Posterior cingulate gyrus (tissue), 11 donors: ENCODE results near the gene STIM2.

Experiments
- DNase-seq, 10 donors: peaks; one replicate each; pipeline versions ENCODE4 v3.0.0 to v3.0.0-alpha.2; 2020 to 2021; ENCODE audit warnings: mixed read lengths in 3 of 10
- intact Hi-C: fragments of 100-400 bp; cut with DNase I; formaldehyde crosslinking; loops from one replicate; pipeline ENCODE4 v1.15.1; 2023

STIM2 gene

DNA sequence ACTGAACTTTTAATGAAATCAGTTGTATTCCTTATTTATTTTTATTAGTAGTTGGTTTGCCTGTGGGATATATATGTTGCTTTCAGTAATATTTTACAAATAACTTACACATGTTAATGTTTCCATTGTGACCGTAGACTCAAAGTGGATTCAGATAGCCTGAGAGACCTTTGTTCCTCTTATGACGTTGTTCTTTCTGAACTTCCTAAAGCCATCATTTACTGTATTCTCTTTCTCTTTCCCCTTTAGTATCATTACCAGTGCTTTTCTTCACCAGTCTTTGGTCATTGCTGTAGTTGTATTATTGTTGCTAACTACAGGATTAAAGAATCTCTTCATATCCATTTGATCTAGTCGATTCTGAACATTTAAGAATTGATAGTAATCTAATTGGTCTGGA is 4.3 kb downstream of the STIM2 start:
- intact Hi-C loops: loop anchor here (5.0 kb wide), 1 partner anchor 283 kb away; the partner anchor contains the start of gene TBC1D19
- no peak for DNase-seq

DNA sequence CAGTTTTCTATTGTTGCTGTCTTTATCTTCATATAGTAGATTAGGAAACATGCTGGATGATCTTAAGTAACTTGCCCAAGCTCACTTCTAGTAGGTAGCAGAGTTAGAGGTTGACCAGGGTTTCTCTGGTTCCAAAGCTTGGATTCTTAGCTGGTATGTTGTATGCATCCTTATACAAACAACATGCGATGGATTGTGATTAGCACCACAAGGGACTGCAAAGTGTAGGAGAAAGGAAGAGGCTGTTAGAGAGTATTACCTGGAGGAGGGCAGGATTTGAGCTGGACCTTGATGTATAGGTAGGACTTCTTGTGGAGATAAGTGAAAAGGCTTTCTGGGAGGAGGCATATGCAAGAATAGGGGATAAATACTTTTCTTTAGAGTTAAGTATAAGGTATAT is 5.6 kb downstream of the STIM2 start:
- intact Hi-C loops: no loop called here
- DNase-seq: no peak

DNA sequence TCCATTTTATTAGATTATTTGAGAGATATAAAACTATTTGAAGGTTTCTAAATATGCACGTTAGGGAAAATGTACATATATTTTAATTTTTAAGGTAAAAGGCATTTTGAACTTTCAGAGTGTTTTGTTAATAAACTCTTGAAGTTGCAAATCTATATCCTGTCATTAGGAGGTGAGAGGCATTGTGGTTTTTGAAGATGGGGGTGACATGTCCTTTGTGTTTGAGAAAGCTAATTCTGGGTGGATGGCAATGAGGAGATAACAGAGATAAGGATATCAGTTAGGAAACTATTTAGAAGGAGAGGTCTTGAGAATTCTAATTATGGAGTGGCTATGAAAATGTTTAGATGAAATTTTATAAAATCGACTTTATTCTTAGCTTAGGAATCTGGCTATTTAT is 6.1 kb downstream of the STIM2 start:
- no peak for DNase-seq
- intact Hi-C loops: no loop called here

DNA sequence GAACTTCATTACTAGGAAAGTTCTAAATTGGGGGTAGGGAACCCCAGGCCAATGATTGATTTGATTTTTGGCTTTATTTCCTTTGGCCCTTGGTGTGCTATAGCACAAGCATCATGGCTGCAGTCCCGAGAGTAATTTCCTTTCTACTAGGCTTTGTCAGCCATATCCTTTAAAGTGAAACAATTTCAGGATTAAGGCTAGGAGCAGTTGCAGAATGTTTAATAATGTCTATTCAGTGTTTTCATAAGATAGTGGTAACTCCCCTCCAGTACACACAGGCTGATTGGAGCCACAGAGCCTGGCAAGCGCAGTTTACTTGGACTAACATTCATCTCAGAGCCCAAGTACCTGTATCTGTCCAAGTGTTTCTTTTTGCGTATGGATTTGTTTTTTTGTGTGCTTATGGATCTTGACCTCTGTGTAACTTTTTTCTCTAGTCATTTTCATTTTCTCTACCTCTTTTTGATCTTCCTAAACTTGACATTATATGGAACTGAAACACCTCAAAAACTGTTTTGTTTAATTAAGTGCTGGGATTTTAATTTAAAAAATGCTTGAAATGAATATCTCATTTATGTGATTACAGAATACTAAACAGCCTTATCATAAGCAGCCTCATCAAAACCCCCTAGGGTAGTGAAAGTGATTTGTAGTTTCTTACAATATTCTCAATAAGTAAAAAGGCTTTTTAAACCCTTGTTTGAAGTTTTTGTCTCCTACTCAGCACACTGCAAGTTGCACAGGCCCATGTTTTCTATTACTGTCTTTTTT is 7.5 kb downstream of the STIM2 start:
- intact Hi-C loops: no loop called here
- DNase-seq: no peak

DNA sequence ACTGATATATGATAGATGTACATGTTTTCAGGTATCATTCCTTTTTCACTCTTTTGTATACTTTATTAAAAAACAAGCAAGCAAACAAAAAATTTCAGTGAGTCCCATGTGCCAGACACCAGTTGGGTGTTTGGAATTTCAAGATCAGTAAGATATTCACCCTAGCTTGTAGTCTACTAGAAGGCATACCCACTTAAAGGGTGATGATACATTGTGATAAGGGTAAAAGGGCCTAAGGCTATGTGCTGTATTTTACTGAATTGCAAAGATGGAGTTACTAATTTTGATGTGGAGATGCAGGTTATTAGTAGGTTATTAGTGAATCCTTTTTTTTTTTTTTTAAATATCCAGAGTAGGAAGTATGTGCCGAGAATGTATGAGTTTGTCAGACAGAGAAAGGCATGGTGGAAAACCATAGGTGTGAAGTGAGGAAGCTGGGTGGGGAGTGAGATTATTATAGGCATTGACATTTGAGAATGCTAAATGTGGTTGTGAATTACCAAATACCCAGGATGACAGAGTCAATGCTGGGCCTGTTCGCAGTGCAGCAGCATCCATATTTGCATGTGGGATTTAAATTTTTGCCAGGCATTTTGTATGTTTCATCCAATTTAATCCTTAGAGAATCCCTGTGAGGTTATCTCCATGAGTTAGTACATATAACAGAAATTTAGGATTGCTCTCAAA is 10.1 kb downstream of the STIM2 start:
- intact Hi-C loops: no loop called here
- no peak for DNase-seq

DNA sequence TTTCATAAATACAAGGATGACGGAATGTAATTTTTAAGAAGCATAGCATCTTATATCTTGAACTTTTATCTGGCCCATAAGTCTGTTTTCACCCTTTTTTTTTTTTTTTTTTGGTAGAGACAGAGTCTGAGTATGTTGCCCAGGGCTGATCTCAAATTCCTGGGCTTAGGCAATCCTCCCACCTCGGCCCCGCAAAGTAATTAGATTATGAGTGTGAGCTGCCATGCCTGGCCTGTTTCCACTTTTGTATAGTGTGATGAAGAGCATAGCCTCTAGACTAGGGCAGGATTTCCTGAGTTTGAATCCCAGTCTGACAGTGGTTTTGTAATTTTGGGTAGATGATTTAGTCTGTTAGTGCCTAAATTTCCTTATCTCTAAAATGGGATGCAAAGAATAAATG is 11.0 kb downstream of the STIM2 start:
- intact Hi-C loops: no loop called here
- DNase-seq: no peak

DNA sequence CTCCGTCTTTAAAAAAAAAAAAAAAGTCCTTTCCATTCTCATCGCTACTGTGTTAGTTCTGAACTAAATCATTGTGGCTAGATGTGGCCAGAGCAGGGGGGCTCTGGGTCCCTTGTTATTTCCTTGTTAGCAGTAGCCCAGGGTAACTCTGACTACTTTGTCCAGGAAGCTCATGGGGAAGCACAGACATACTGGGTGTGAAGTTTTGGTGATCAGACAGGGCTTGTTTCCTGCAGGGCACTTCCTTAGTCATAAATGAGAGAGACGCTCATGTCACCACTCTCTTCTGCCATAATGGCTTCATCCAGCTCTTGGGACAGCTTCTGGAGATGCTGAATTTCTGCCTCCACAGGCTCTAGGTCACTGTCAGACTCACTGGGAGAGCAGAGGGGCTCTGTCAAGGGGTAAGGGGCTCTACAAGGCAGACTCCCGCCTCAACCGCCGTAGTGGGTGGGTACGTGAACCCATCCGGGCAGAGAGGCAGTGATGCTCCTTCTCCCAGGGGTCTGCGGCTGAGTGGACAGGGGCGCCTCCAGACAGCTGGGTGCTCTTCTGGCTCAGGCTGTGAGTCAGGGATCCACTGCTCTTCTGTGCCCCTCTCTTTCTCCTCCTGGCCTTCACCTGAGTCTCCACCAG is 12.9 kb downstream of the STIM2 start:
- DNase-seq: no peak
- intact Hi-C loops: no loop called here

DNA sequence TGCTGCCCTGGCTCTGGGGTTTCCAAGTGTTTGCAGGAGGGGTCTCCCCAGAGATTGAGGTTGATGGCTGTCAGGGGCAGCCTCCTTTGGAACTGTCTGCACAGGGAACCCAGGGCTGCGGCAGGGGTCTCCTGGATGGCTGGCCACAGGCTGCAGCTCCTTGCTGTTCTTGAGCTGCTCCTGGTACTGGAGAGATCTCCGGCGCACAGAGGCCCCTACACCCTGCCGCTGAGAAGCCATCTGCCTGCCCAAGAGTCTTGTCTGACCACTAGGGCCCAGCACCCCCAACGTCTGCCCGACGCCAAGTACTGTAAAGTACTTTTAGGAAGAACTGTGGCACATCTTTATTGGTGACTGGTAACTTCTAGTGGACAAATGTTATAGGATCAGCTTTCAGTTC is 13.5 kb downstream of the STIM2 start:
- no peak for DNase-seq
- intact Hi-C loops: no loop called here

DNA sequence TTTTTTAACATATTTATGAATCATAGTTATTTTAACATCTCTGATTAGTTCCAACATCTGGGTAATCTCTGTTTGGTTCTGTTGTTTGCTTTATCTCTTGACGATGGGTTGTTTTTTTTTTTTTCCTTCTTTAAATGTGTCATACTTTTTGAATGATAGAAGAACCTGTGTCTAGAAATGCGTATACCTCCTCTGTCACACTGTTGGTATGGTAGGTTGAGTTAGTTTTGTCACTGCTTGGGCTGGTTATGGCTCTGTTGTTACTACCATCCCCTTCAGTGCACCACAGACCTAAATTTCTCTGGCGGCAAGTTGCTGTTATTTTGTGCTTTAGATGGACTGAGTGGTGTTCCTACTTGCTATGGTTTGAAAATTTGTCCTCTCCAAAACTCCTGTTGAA is 16.8 kb downstream of the STIM2 start:
- intact Hi-C loops: no loop called here
- no peak for DNase-seq

DNA sequence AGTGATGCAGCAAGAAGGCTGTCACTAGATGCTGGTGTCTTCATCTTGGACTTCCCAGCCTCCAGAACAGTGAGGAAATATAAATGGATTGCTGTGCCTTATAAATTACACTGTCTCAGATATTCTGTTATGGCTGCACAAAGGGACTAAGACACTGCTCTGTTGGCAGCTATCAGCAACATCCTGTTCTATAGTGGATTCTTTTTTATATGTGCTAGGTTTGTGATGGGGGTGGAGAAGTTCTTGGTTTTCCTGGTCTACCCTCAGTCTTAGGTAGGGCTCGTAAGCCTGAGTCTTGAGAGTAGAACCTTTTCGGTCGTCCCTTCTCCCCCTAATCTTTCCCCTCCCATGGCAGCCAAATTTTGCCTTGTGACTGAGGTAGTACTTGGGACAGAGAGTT is 17.3 kb downstream of the STIM2 start:
- DNase-seq: no peak
- intact Hi-C loops: no loop called here

DNA sequence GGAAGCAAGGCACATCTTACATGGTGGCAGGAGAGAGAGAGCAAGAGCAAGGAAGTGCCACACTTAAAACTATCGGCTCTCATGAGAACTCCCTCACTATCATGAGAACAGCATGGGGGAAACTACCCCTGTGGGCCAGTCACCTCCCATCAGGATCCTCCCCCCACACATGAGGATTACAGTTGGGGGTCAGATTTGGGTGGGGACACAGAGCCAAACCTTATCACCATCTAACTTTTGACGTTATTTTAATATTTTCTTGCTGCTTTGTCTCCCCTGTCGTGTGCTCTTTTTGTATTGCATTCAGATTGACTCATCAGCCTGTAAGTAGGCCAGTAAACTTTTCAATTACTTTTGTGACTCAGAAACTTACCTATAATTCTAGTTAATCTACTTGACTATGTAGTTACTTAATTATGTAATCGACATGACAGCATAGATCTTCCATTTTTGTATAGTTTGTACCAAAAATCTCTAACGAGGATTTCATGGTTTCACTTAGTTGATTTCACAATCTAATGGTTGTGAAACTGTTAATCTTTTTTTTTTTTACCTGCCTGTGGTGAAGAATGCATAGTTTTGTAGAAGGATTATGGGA is 18.3 kb downstream of the STIM2 start:
- DNase-seq: no peak
- intact Hi-C loops: no loop called here

DNA sequence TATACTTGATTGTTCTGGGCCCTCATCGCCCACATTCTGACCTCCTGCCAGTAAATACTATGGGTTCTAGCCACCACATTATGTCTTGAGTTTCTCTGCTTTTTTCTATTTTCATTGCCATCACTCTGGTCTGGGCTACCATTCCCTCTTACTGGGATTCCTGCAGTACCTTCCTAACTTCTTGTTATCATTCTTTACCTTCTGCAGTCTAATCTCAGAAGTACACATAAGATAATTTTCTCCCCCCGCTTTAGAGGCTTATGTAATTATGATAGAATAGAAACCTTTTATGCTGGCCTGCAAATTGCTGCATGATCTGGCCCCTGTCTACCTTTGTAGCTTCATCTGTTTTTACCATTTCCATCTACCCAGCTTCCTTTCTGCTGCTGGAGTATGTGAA is 19.2 kb downstream of the STIM2 start:
- no peak for DNase-seq
- intact Hi-C loops: no loop called here

DNA sequence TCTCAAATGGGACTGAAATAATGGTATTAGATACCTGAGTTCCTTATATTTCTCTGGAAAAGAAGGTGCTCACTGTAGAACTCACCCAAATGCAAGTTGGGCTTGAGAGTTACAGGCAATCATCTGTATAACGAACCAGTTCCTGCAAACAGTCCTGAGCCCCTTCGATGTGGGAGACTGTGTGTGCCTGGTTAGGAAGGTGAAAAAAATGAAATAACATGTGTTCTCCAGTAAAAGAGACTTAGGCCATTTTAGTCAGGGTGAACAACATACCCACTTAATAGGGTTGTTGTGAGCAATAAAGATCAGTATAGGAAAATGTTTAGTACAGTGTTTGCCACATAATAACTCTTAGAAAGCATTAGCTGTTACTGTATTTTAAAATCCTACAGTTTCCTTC is 23.4 kb downstream of the STIM2 start:
- DNase-seq: no peak
- intact Hi-C loops: no loop called here

DNA sequence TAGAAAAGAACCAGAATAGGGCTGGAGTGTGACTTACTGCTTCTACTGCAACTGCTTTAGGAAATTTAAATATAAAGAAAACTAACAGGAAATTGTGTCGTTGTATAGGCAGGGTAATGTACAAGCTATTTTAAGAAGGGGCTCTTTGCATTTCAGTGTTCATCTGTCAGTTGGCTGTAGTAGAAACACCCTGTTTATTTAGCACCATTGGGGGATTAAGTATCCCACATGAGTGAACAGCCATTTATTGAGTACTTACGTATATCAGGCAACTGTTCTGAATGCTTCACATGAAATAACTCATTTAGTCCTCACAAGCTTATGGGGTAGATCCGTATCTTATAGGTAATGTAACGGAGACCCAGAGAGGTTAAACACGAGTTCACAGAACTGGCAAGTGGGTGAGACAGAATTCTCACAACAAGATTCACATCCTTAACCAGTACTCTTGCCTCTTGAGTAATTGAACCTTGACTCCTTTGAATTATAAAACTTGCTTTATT is 23.9 kb downstream of the STIM2 start:
- intact Hi-C loops: no loop called here
- DNase-seq: no peak

DNA sequence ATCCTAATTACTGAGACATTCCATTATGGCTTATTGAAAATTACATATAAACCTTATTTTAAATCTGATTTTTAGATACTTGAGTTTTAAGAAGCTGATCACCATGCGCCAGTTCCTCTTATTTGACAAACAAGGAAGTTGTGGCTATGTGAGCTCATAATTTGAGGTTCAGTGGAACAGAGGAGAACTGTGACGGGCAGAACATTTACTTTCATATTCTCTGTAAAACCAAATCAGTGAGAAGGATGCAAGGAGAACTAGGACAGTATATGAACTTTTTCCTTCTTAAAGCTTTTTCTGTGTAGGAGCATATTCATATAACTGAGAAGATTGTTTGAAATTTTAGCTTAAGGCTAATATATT is 25.3 kb downstream of the STIM2 start:
- intact Hi-C loops: no loop called here
- no peak for DNase-seq

DNA sequence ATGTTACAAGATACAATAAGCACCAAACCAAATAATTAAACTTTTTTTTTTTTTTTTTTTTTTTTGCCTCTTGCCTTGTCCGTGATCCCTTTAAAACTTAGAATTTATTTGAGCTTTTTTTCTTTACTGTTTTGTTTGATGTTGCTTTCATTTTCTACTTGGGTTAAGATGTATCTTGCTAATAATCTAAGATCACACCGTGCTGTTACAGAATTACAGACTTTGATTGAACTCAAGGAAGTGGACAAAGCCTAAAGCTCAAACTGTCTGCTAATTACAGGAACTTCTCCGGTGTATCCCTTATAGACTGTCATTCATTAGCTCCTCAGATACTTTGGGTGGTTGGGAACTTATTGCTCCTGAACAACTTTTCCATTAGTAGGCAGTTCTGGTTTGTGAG is 26.5 kb downstream of the STIM2 start:
- intact Hi-C loops: no loop called here

DNA sequence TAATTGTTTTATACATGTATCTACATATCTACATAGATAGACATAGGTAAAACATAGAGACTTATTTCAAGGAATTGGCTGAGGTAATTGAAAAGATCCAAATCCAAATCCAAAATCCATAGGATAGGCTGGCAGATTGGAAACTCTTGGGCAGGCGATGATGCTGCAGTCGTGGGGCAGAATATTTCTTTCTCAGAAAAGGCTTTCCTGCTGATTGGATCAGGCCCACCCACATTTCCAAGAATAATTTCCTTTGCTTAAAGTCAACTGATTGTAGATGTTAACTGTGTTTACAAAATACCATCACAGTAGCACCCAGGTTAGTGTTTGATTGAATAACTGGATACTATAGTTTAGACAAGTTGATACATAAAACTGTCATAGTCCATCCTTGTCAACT is 27.2 kb downstream of the STIM2 start:
- intact Hi-C loops: no loop called here
- no peak for DNase-seq

More for the DNA sequence above, 26.5 kb downstream of the STIM2 start:
- DNase-seq: no peak

DNA sequence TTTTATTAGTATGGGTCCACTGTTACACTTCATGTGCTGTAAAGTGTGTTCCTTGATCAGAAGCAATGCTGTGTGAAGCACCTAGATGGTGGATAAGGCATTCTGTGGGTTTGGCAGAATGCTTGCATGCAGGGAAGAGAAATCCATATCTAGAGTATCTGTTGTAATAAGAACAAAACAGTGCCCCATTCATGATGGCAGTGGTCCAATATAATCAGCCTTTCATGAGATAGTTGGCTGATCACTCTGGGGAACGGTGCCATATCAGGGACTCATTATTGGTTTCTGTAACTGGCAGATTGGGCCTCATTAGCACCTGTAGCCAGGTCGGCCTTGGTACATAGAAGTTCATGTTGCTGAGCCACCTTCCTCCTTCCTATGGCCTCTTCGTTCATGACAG is 28.7 kb downstream of the STIM2 start:
- DNase-seq: no peak
- intact Hi-C loops: no loop called here

DNA sequence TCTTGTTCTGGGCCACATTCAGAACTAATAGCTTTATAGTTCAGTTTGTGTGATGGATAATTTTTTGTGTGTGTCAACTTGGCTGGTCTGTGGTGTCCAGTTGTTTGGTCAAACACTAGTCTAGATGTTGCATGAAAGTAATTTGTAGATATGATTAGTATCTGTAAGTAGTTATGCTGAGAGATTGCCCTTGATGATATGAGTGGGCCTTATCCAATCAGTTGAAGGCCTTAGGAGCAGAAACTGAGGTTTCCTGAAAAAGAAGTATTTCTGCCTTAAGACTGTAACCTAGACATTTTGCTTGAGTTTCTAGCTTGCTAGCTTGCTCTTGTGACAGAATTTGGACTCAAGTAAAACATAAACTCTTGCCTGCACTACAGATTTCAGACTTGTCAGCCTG is 30.4 kb downstream of the STIM2 start:
- DNase-seq: no peak
- intact Hi-C loops: no loop called here

DNA sequence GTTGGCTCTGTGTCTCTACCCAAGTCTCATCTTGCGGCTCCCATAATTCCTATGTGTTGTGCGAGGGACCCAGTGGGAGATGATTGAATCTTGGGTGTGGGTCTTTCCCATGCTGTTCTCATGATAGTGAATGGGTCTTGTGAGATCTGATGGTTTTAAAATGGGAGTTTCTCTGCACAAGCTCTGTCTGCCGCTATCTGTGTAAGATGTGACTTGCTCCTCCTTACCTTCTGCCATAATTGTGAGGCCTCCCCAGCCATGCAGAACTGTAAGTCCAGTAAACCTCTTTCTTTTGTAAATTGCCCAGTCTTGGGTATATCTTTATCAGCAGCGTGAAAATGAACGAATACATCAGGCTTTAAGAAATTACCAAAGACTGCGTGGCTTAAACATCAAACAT is 31.2 kb downstream of the STIM2 start:
- intact Hi-C loops: no loop called here
- DNase-seq: no peak

DNA sequence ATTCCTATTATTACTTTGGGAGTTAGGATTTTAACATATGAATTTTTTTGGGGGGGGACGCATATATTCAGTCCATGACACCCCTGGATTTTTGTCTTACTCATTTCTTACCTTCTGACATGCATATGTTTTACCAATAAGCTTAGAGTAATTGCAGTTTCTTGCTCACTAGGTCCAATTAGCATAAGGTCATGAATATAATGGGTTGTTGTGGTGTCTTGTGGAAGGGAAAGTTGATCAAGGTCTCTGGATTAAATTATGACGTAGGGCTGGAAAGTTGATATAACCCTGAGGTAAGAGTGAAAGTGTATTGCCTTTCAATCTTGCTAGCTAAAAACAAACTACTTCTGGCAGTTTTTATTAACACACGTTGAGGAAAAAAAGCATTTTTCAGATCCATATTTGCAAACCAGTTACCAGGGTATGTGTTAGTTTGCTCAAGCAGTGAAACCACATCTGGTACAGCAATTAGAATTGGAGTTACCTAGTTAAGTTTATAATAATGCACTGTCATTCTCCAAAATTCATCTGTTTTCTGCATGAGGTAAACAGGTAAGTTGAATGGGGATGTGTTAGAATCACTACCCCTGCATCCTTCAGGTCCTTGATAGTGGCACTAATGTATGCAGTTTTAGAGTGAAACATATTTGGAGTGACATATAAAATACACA is 32.0 kb downstream of the STIM2 start:
- intact Hi-C loops: no loop called here
- no peak for DNase-seq
